Measurements from ENCODE around the gene SEC14L3.

DNA sequence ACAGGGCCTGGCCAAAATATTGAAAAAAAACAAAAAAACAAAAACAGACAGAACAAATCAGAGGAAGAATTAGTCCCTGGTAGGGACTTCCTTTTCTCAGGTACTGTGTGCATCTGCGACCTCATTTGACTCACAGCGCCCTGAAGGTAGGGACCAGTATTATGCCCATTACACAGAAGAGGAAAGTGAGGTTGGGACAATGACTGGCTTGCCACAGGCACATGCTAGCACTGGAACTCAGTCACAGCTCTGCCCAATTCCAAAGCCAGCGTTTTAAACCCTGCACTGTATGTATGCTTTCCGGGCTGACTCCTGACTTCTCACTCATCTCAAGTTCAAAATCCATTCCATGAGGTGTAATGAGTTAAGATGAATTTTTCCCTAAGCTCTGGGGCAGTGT, 30.3 kb upstream of the SEC14L3 start:
- TF ChIP-seq, protein P1, sequence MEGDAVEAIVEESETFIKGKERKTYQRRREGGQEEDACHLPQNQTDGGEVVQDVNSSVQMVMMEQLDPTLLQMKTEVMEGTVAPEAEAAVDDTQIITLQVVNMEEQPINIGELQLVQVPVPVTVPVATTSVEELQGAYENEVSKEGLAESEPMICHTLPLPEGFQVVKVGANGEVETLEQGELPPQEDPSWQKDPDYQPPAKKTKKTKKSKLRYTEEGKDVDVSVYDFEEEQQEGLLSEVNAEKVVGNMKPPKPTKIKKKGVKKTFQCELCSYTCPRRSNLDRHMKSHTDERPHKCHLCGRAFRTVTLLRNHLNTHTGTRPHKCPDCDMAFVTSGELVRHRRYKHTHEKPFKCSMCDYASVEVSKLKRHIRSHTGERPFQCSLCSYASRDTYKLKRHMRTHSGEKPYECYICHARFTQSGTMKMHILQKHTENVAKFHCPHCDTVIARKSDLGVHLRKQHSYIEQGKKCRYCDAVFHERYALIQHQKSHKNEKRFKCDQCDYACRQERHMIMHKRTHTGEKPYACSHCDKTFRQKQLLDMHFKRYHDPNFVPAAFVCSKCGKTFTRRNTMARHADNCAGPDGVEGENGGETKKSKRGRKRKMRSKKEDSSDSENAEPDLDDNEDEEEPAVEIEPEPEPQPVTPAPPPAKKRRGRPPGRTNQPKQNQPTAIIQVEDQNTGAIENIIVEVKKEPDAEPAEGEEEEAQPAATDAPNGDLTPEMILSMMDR (IDR thresholded peaks at IDR 0.05), result no peak
- TF ChIP-seq EP300 (IDR thresholded peaks at IDR 0.05), result no peak

Measured in ovary (tissue), 3 donors.